Endothelial cell (in vitro differentiated cells): ENCODE results near the gene FAM228A. TPM values are rescaled to one million over a fixed set of nuclear protein-coding genes. Genes with fewer than 3 reads are reported as not detected.
"Not testable (repeated sequence)": the region's sequence is repeated elsewhere in the genome, so short reads cannot be mapped to it uniquely, and the experiment has no call there.

ENCODE experiments used
- DNase-seq: peaks from one replicate; pipeline ENCODE4 v3.0.0; 2021; ENCODE audit warnings: low spot score
- H3K27ac Mint-ChIP-seq: one replicate; pipeline ENCODE4 v1.8.0; 2021; ENCODE audit warnings: mixed read lengths, inconsistent platforms; ENCODE audit not compliant: unreplicated experiment
- H3K27me3 Mint-ChIP-seq: one replicate; pipeline ENCODE4 v1.8.0; 2021; ENCODE audit warnings: mild to moderate bottlenecking, moderate library complexity, mixed read lengths, inconsistent platforms; ENCODE audit not compliant: unreplicated experiment
- H3K36me3 Mint-ChIP-seq: one replicate; pipeline ENCODE4 v1.8.0; 2021; ENCODE audit warnings: mild to moderate bottlenecking, low read depth, mixed read lengths, inconsistent platforms; ENCODE audit not compliant: unreplicated experiment
- H3K4me1 Mint-ChIP-seq: one replicate; pipeline ENCODE4 v1.8.0; 2021; ENCODE audit warnings: mild to moderate bottlenecking, mixed read lengths, inconsistent platforms; ENCODE audit not compliant: unreplicated experiment
- H3K4me3 Mint-ChIP-seq: one replicate; pipeline ENCODE4 v1.8.0; 2021; ENCODE audit warnings: mild to moderate bottlenecking, mixed read lengths, inconsistent platforms; ENCODE audit not compliant: unreplicated experiment
- H3K9me3 Mint-ChIP-seq: one replicate; pipeline ENCODE4 v1.8.0; 2021; ENCODE audit warnings: mixed read lengths, inconsistent platforms; ENCODE audit not compliant: unreplicated experiment
- long read RNA-seq: library from polyadenylated mRNA; unstranded; transcript quantifications from one replicate; pipeline ENCODE4 v2.0.0, GENCODE V29; 2020; ENCODE audit not compliant: unreplicated experiment
- total RNA-seq: library from RNA; stranded (reverse); fragmentation: NEBNext Ultra II Directional; extraction: Animal tissue kit (Norgen Biotek cat#: 25700); gene quantifications from one replicate; pipeline ENCODE4 v1.2.1, GENCODE V29; 2021; ENCODE audit not compliant: unreplicated experiment
- TF ChIP-seq, protein P1 (sequence below): fragments of 200-600 bp; sonication (generic); IDR thresholded peaks from one replicate; pipeline ENCODE4 v1.5.0; 2021; ENCODE audit warnings: antibody characterized with exemption; ENCODE audit not compliant: unreplicated experiment

FAM228A gene
- total RNA-seq: not detected
- long read RNA-seq: 0 reads

DNA sequence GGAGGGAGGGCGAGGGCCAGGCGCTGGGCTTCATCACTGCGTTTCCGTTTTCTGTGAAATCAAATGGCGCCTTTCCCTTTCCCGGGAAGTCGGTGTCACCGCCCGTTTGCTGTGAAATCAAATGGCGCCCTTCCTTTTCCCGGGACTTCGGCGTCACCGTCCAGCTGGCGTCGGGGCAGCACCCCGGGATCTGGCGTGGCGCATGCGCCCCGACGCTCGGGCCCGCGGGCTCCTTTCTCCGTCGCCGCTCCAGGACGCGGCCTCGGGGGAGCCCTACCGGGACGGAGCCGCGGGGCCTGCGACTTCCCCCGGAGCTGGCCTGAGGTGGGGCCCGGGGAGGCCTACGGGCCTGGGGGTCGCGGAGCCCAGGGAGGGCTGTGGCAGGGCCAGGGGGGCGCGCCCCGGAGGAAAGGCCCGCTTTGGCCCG, at the start of gene FAM228A:
Gene FAM228A (plus strand): TSS at position 203 of the 427 bp plus-strand sequence. CDS start 428 bp downstream, outside the sequence.
- Mint-ChIP-seq H3K27ac (no peak within 1 kb of the TSS), H3K4me1 (no peaks in the 10 kb centered on the region), H3K9me3 (no peaks in the 10 kb centered on the region), H3K27me3 (no peaks in the 10 kb centered on the region), H3K4me3 (no peak within 1 kb of the TSS), H3K36me3 (no peaks in the 10 kb centered on the region)
- no peak for DNase-seq
- TF ChIP-seq, protein P1, sequence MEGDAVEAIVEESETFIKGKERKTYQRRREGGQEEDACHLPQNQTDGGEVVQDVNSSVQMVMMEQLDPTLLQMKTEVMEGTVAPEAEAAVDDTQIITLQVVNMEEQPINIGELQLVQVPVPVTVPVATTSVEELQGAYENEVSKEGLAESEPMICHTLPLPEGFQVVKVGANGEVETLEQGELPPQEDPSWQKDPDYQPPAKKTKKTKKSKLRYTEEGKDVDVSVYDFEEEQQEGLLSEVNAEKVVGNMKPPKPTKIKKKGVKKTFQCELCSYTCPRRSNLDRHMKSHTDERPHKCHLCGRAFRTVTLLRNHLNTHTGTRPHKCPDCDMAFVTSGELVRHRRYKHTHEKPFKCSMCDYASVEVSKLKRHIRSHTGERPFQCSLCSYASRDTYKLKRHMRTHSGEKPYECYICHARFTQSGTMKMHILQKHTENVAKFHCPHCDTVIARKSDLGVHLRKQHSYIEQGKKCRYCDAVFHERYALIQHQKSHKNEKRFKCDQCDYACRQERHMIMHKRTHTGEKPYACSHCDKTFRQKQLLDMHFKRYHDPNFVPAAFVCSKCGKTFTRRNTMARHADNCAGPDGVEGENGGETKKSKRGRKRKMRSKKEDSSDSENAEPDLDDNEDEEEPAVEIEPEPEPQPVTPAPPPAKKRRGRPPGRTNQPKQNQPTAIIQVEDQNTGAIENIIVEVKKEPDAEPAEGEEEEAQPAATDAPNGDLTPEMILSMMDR: no peak

DNA sequence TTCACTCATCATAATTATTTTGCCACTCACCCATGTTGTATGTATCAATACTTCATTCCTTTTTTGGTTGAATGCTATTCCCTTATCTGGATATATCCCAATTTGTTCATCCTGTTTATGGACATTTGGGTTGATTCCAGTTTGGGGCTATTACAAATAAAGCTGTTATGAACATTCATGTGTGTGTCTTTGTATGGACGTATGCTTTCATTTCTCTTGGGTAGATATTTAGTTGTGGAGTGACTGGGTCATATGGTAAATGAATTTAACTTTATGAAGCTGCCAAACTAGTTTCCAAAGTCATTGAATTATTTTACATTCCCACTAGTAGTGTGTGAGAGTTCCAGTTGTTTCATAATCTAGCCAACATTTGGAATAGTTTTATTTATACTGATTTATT, 48.9 kb upstream of the FAM228A start:
- peaks cover 2% of the 10 kb centered on the region for H3K27me3 Mint-ChIP-seq
- H3K9me3 Mint-ChIP-seq: no peaks in the 10 kb centered on the region
- peak overlapping the region; percentile 8 for H3K4me3 Mint-ChIP-seq
- no peak for DNase-seq
- TF ChIP-seq, protein P1: no peak
- peaks cover 9% of the 10 kb centered on the region for H3K4me1 Mint-ChIP-seq
- no peak overlapping the region for H3K27ac Mint-ChIP-seq
- no peaks in the 10 kb centered on the region for H3K36me3 Mint-ChIP-seq

DNA sequence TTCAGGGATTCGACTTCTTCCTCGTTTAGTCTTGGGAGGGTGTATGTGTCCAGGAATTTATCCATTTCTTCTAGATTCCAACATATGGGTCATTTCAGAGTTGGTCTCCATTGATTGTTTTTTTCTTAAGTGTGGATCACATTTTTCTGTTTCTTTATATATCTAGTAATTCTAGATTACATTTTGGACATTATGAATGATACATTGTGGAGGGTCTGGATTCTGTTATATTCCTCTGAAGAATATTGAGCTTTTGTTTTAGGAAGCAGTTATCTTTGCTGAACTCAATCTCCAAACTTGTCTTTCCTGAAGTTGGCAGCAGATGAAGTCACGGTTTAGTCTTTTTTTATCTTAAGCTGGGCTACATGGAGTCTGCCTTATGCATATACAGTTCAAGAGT, 42.3 kb upstream of the FAM228A start:
- no peak for DNase-seq

DNA sequence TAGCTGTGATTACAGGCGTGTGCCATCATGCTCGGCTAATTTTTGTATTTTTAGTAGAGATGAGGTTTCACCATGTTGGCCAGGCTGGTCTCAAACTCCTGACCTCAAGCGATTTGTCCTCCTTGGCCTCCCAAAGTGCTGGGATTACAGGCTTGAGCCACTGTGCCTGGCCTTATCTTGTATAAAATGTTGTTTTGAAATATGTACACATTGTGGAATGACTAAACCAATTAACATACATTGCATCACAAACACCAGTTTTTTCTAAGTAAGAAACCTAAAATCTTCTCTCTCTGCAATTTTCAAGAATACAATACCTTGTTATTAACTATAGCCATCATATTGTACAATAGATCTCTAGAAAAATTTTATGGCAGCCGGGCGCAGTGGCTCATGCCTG, 34.5 kb upstream of the FAM228A start:
- peaks cover 11% of the 10 kb centered on the region for H3K36me3 Mint-ChIP-seq
- not testable (repeated sequence) for DNase-seq, H3K27me3 Mint-ChIP-seq, H3K4me1 Mint-ChIP-seq, H3K4me3 Mint-ChIP-seq, H3K9me3 Mint-ChIP-seq, H3K27ac Mint-ChIP-seq

More for the DNA sequence above, 42.3 kb upstream of the FAM228A start:
- H3K36me3 Mint-ChIP-seq: peaks cover 4% of the 10 kb centered on the region
- H3K27me3 Mint-ChIP-seq: no peaks in the 10 kb centered on the region
- TF ChIP-seq, protein P1: no peak
- peaks cover 3% of the 10 kb centered on the region for H3K4me1 Mint-ChIP-seq
- H3K9me3 Mint-ChIP-seq: no peaks in the 10 kb centered on the region
- H3K4me3 Mint-ChIP-seq: no peak overlapping the region
- no peak overlapping the region for H3K27ac Mint-ChIP-seq

DNA sequence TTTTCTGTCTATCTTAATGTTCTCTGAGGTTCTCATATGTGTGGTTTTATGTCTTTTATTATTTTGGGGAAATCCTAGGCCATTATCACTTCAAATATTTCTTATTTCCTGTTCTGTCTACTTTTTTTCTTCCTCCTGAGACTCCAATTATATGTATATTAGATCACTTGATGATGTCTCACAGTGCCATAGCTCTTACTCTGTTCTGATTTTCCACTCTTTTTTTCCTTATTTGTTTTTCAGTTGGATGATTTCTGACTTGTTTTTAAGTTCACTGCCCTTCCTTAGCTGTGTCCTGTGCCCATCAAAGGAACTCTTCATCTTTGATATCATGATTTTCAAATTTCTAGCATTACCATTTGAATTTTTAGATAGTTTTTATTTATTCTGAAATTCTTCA, 27.5 kb upstream of the FAM228A start:
- Mint-ChIP-seq H3K27me3 (no peaks in the 10 kb centered on the region), H3K27ac (no peak overlapping the region), H3K4me1 (no peaks in the 10 kb centered on the region), H3K36me3 (peaks cover 46% of the 10 kb centered on the region), H3K9me3 (no peaks in the 10 kb centered on the region), H3K4me3 (no peak overlapping the region)
- no peak for DNase-seq
- TF ChIP-seq, protein P1: no peak
